Glomerular endothelial cell (primary cell): ENCODE measurements around the gene PSMD5. TPM values are rescaled to one million over a fixed set of nuclear protein-coding genes. Genes with fewer than 3 reads are reported as not detected.

Source experiments
- total RNA-seq: library from RNA; depleted of rRNA; stranded (reverse); fragments of >200 nt; gene quantifications from 2 replicates; pipeline ENCODE4 v1.2.3, GENCODE V29; 2015

PSMD5 gene
- total RNA-seq, 1 donor from 2014 or later, result 114 TPM

Other genes starting within 250 kb of the PSMD5 start
- gene MEGF9, start 128.5 kb downstream of the PSMD5 start, total RNA-seq, result 9.5 and 14.8 TPM in 2 replicates
- 41.8 and 49.8 TPM in 2 replicates for gene FBXW2, start 49.5 kb downstream of the PSMD5 start, total RNA-seq
- 22.4 and 36.8 TPM in 2 replicates for gene PHF19, start 34.3 kb upstream of the PSMD5 start, total RNA-seq
- gene TRAF1, start 83.9 kb upstream of the PSMD5 start, total RNA-seq, result 4.2 and 4.3 TPM in 2 replicates
- gene C5, start 207.4 kb upstream of the PSMD5 start, total RNA-seq, result 0.29 and 1.7 TPM in 2 replicates
- 3.8 and 8.1 TPM in 2 replicates for gene CNTRL, start 232.0 kb upstream of the PSMD5 start, total RNA-seq